Upper lobe of right lung (tissue), 1 donor: ENCODE results near the gene IMPDH1. TPM values are rescaled to one million over a fixed set of nuclear protein-coding genes. Genes with fewer than 3 reads are reported as not detected.

Experiments
- ATAC-seq: fragments of 200-7000 bp; cut with Tn5 transposase; one replicate; pipeline ENCODE4 v1.9.1; 2020; ENCODE audit warnings: mild to moderate bottlenecking, moderate library complexity
- DNase-seq: peaks from one replicate; pipeline ENCODE4 v3.0.0-alpha.2; 2020
- H3K27ac ChIP-seq: fragments of 200-600 bp; one replicate; pipeline ENCODE4 v1.8.0; 2022
- H3K27me3 ChIP-seq: fragments of 200-600 bp; one replicate; pipeline ENCODE4 v1.8.0; 2022; ENCODE audit warnings: mild to moderate bottlenecking
- H3K36me3 ChIP-seq: fragments of 200-600 bp; one replicate; pipeline ENCODE4 v1.8.0; 2022
- H3K4me1 ChIP-seq: fragments of 200-600 bp; one replicate; pipeline ENCODE4 v1.8.0; 2022
- H3K4me3 ChIP-seq: fragments of 200-600 bp; one replicate; pipeline ENCODE4 v1.8.0; 2022; ENCODE audit warnings: mild to moderate bottlenecking
- H3K9me3 ChIP-seq: fragments of 200-600 bp; one replicate; pipeline ENCODE4 v1.8.0; 2022
- intact Hi-C: fragments of 100-400 bp; cut with DNase I; formaldehyde crosslinking; loops from one replicate; pipeline ENCODE4 v1.11.0; 2022
- total RNA-seq: library from RNA; stranded (reverse); fragmentation: NEBNext Ultra II Directional; extraction: Animal tissue kit (Norgen Biotek cat#: 25700); gene quantifications from one replicate; pipeline ENCODE4 v1.2.1, GENCODE V29; 2021
- TF ChIP-seq, protein P1 (sequence below): fragments of 200-600 bp; IDR thresholded peaks from one replicate; pipeline ENCODE4 v1.8.0; 2022; ENCODE audit warnings: antibody characterized with exemption
- donor health status: DM: no; HTN: yes; CAD: no; lungs with severe emphysema.

IMPDH1 gene
- total RNA-seq, 1 donor from 2014 or later, result 59.8 TPM

- ATAC-seq (peak; percentile 63), DNase-seq (no peak)
- Histone ChIP-seq H3K4me3 (no peak overlapping the region), H3K27me3 (no peaks in the 10 kb centered on the region), H3K27ac (no peak overlapping the region), H3K36me3 (no peaks in the 10 kb centered on the region), H3K9me3 (no peaks in the 10 kb centered on the region), H3K4me1 (peaks cover 19% of the 10 kb centered on the region)
- intact Hi-C loops, result no loop called here
- TF ChIP-seq, protein P1, sequence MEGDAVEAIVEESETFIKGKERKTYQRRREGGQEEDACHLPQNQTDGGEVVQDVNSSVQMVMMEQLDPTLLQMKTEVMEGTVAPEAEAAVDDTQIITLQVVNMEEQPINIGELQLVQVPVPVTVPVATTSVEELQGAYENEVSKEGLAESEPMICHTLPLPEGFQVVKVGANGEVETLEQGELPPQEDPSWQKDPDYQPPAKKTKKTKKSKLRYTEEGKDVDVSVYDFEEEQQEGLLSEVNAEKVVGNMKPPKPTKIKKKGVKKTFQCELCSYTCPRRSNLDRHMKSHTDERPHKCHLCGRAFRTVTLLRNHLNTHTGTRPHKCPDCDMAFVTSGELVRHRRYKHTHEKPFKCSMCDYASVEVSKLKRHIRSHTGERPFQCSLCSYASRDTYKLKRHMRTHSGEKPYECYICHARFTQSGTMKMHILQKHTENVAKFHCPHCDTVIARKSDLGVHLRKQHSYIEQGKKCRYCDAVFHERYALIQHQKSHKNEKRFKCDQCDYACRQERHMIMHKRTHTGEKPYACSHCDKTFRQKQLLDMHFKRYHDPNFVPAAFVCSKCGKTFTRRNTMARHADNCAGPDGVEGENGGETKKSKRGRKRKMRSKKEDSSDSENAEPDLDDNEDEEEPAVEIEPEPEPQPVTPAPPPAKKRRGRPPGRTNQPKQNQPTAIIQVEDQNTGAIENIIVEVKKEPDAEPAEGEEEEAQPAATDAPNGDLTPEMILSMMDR, result no peak
Observed at GRCh38 chr7:128450409-128450808, 40.6 kb upstream of the IMPDH1 start.

GRCh38 chr7:128448751-128449302 is 39.0 kb upstream of the IMPDH1 start:
- Histone ChIP-seq H3K27ac (peak overlapping the region; percentile 4), H3K9me3 (no peaks in the 10 kb centered on the region), H3K36me3 (no peaks in the 10 kb centered on the region), H3K27me3 (no peaks in the 10 kb centered on the region), H3K4me1 (peaks cover 4% of the 10 kb centered on the region), H3K4me3 (no peak overlapping the region)
- TF ChIP-seq, protein P1, result no peak
- ATAC-seq (peak; percentile 75), DNase-seq (no peak)
- intact Hi-C loops, result no loop called here

GRCh38 chr7:128447941-128448564 is 38.3 kb upstream of the IMPDH1 start:
- Histone ChIP-seq H3K4me3 (no peak overlapping the region), H3K27me3 (no peaks in the 10 kb centered on the region), H3K36me3 (no peaks in the 10 kb centered on the region), H3K9me3 (no peaks in the 10 kb centered on the region), H3K4me1 (no peaks in the 10 kb centered on the region), H3K27ac (peak overlapping the region; percentile 4)
- ATAC-seq (peak; percentile 59), DNase-seq (no peak)
- intact Hi-C loops, result no loop called here
- TF ChIP-seq, protein P1, result no peak

DNA sequence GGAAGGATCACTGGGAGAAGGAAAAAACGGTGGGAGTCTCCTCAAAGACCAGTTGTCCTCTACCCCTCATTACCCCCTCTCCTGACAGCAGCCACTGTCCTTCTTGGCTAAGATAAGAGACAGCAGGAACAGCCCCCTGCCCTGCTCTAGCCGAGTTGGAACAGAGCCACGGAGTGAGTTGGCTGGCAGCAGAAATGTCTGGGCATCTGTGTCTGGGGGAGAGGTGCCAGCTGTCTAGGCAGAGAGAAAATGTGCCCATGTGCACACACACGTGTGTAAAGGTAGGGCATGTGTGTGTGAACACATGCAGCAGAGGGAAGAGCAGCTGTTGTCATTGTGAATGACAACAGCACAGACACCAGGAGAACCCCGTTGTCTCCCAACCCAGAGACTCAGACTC is 36.5 kb upstream of the IMPDH1 start:
- intact Hi-C loops, result no loop called here

GRCh38 chr7:128443831-128444600 is 34.2 kb upstream of the IMPDH1 start:
- H3K36me3 ChIP-seq, result no peaks in the 10 kb centered on the region
- no peaks in the 10 kb centered on the region for H3K4me1 ChIP-seq
- intact Hi-C loops, result no loop called here
- no peak overlapping the region for H3K27ac ChIP-seq
- TF ChIP-seq, protein P1, result no peak
- no peak overlapping the region for H3K4me3 ChIP-seq
- H3K9me3 ChIP-seq, result no peaks in the 10 kb centered on the region
- DNase-seq, result no peak
- ATAC-seq, result peak; percentile 17
- no peaks in the 10 kb centered on the region for H3K27me3 ChIP-seq

More for the DNA sequence above, 36.5 kb upstream of the IMPDH1 start:
- Histone ChIP-seq H3K4me3 (no peak overlapping the region), H3K27me3 (no peaks in the 10 kb centered on the region), H3K4me1 (no peaks in the 10 kb centered on the region), H3K36me3 (no peaks in the 10 kb centered on the region), H3K27ac (no peak overlapping the region), H3K9me3 (no peaks in the 10 kb centered on the region)
- TF ChIP-seq, protein P1, result no peak
- ATAC-seq (no peak), DNase-seq (no peak)
